A549 (cell line): ENCODE data around the gene ZNF548.

Experiments
- CTCF ChIP-seq: fragments of >200 bp; sonication (Bioruptor Twin); formaldehyde crosslinking; IDR thresholded peaks from 3 replicates; pipeline ENCODE4 v1.5.1; 2016
- KDM5A ChIP-seq: fragments of 200-600 bp; sonication (generic); IDR thresholded peaks from 2 replicates; pipeline ENCODE4 v1.6.1; 2016; ENCODE audit warnings: antibody characterized with exemption, mild to moderate bottlenecking

DNA sequence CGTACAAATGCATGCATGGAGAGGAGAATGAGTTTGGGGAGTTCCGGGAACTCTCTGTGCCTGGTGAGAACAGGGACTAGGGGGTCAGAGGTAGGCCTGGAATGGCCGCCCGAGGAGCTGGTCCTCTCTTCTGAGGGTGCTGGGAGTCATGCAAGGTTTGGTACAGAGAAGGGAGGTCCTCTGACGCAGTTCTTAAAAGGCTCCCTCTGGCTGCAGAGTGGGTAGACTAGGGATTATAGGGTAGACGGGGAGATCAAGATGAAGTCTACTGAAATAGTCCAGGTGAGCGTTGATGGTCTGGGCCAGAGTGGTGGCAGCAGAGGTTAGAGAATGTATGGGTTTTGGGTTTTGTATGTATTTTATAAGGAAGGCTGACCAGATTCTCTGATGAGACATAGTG lies 37.8 kb upstream of the ZNF548 start:
- TF ChIP-seq KDM5A, result no peak
- no peak for TF ChIP-seq CTCF
